ENCODE data around the gene ANTXR1.

The ANTXR1 gene

GRCh38 chr2:69191634-69192033, 178.7 kb downstream of the ANTXR1 start:
- TF ChIP-seq CTCF (IDR thresholded peaks at IDR 0.05; ENCODE audit: insufficient read depth, low read depth, low read length, missing control alignments) = no peak
- no peak for DNase-seq (ENCODE audit: low read depth)
- no peak overlapping the region for H3K4me3 ChIP-seq (ENCODE audit: low read depth, low read length)

GRCh38 chr2:69192176-69192945, 179.4 kb downstream of the ANTXR1 start:
- TF ChIP-seq CTCF (IDR thresholded peaks at IDR 0.05; ENCODE audit: insufficient read depth, low read depth, low read length, missing control alignments) = no peak
- H3K4me3 ChIP-seq (ENCODE audit: low read depth, low read length) = no peak overlapping the region
- no peak for DNase-seq (ENCODE audit: low read depth)

- no peak for TF ChIP-seq CTCF (IDR thresholded peaks at IDR 0.05; ENCODE audit: insufficient read depth, low read depth, low read length, missing control alignments)
- H3K4me3 ChIP-seq (ENCODE audit: low read depth, low read length) = no peak overlapping the region
- DNase-seq (ENCODE audit: low read depth) = no peak
Measured at GRCh38 chr2:69195706-69196105, 182.7 kb downstream of the ANTXR1 start.

GRCh38 chr2:69196327-69197117, 183.5 kb downstream of the ANTXR1 start:
- H3K4me3 ChIP-seq (ENCODE audit: low read depth, low read length) = no peak overlapping the region
- DNase-seq (ENCODE audit: low read depth) = no peak
- no peak for TF ChIP-seq CTCF (IDR thresholded peaks at IDR 0.05; ENCODE audit: insufficient read depth, low read depth, low read length, missing control alignments)

- DNase-seq (ENCODE audit: low read depth) = no peak
- no peak overlapping the region for H3K4me3 ChIP-seq (ENCODE audit: low read depth, low read length)
- TF ChIP-seq CTCF (IDR thresholded peaks at IDR 0.05; ENCODE audit: insufficient read depth, low read depth, low read length, missing control alignments) = no peak
Measured at GRCh38 chr2:69200107-69200520, 187.1 kb downstream of the ANTXR1 start.

GRCh38 chr2:69201259-69201658, 188.3 kb downstream of the ANTXR1 start:
- H3K4me3 ChIP-seq (ENCODE audit: low read depth, low read length) = no peak overlapping the region
- DNase-seq (ENCODE audit: low read depth) = no peak
- TF ChIP-seq CTCF (IDR thresholded peaks at IDR 0.05; ENCODE audit: insufficient read depth, low read depth, low read length, missing control alignments) = no peak

Measured in GM12865 (cell line).